ENCODE results near the gene NCLN. TPM values are rescaled to one million over a fixed set of nuclear protein-coding genes. Genes with fewer than 3 reads are reported as not detected.
A peak's percentile ranks its signal among the peaks of the same experiment; 100 is the strongest.
"Not testable (repeated sequence)": the region's sequence is repeated elsewhere in the genome, so short reads cannot be mapped to it uniquely, and the experiment has no call there.

Gene NCLN
- total and polyA plus RNA-seq, 7 donors, result 15.4 to 86.1 (median 36.4) TPM

DNA sequence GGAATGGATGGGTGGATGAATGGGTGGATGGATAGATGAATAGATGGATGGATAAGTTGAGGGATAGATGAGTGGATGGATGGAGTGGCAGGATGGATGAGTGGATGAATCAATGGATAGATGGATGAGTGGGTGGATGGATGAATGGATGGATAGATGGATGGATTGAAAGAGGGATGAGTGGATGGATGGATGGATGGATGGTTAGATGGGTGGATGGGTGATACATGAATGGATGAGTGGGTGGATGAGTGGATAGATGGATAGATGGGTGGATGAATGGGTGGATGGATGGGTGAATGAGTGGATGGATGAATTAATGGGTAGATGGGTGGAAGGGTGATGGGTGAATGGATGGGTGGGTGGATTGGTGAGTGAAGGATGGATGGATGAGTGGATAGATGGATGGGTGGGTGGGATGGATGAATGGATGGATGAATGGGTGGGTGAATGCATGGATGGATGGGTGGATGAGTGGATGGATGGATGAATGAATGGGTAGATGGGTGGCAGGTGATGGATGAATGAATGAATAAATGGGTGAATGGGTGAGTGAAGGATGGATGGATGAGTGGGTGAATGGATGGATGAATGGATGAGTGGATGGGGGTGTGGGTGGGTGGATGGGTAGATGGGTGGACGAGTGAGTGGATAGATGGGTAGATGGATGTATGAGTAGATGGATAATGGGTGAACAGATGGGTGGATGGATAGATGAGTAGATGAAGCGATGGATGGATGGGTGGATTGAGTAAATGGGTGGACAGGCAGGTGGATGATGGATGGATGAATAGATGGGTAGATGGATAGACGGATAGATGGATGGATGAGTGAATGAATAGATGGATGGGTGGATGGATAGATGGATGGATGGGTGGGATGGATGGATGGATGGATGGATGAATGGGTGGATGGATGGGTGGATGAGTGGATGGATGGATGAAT lies 32.2 kb upstream of the NCLN start:
- no peak overlapping the region for H3K4me3 ChIP-seq
- 71 to 85% (median 79%) methylated on average over 3 of the region's 3 CpGs for WGBS, 3 donors
- intact Hi-C loops (cut with DNase I), result no loop called here
- DNase-seq, result no peak
- H3K27me3 ChIP-seq (ENCODE audit: insufficient read depth in 3 of 3, low read length in 2 of 3), result peaks cover 0 to 18% (median 2%) of the 10 kb centered on the region in 3 donors
- TF ChIP-seq, protein P1, sequence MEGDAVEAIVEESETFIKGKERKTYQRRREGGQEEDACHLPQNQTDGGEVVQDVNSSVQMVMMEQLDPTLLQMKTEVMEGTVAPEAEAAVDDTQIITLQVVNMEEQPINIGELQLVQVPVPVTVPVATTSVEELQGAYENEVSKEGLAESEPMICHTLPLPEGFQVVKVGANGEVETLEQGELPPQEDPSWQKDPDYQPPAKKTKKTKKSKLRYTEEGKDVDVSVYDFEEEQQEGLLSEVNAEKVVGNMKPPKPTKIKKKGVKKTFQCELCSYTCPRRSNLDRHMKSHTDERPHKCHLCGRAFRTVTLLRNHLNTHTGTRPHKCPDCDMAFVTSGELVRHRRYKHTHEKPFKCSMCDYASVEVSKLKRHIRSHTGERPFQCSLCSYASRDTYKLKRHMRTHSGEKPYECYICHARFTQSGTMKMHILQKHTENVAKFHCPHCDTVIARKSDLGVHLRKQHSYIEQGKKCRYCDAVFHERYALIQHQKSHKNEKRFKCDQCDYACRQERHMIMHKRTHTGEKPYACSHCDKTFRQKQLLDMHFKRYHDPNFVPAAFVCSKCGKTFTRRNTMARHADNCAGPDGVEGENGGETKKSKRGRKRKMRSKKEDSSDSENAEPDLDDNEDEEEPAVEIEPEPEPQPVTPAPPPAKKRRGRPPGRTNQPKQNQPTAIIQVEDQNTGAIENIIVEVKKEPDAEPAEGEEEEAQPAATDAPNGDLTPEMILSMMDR (IDR thresholded peaks at IDR 0.05), result no peak
- H3K27ac ChIP-seq, result no peak overlapping the region
- no peaks in the 10 kb centered on the region for H3K36me3 ChIP-seq (ENCODE audit: insufficient read depth in 1 of 2, low read depth in 1 of 2)
- H3K9me3 ChIP-seq, result no peaks in the 10 kb centered on the region
- H3K4me1 ChIP-seq, result no peaks in the 10 kb centered on the region
- ATAC-seq, result no peak

DNA sequence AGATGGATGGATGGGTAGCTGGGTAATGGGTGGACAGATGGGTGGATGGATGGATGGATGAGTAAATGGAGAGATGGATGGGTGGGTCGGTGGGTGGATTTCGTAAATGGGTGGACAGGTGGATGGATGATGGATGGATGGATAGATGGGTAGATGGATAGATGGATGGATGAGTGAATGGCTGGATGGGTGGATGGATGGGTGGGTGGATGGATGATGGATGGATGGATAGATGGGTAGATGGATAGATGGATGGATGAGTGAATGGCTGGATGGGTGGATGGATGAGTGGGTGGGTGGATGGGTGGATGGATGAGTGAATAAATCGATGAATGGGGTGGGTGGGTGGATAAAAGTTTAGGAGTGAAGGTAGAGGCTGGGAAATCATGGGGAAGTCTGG lies 31.3 kb upstream of the NCLN start:
- H3K4me1 ChIP-seq; H3K36me3 ChIP-seq (ENCODE audit: insufficient read depth in 1 of 2, low read depth in 1 of 2); intact Hi-C loops (cut with DNase I); ATAC-seq; H3K4me3 ChIP-seq; DNase-seq; H3K9me3 ChIP-seq: not testable (repeated sequence)
- H3K27me3 ChIP-seq (ENCODE audit: insufficient read depth in 3 of 3, low read length in 2 of 3), result peaks cover 0 to 21% (median 2%) of the 10 kb centered on the region in 3 donors
- WGBS, 3 donors, result 87 to 93% (median 90%) methylated on average over 3 of the region's 3 CpGs
- peak overlapping the region; percentile 58 for H3K27ac ChIP-seq

DNA sequence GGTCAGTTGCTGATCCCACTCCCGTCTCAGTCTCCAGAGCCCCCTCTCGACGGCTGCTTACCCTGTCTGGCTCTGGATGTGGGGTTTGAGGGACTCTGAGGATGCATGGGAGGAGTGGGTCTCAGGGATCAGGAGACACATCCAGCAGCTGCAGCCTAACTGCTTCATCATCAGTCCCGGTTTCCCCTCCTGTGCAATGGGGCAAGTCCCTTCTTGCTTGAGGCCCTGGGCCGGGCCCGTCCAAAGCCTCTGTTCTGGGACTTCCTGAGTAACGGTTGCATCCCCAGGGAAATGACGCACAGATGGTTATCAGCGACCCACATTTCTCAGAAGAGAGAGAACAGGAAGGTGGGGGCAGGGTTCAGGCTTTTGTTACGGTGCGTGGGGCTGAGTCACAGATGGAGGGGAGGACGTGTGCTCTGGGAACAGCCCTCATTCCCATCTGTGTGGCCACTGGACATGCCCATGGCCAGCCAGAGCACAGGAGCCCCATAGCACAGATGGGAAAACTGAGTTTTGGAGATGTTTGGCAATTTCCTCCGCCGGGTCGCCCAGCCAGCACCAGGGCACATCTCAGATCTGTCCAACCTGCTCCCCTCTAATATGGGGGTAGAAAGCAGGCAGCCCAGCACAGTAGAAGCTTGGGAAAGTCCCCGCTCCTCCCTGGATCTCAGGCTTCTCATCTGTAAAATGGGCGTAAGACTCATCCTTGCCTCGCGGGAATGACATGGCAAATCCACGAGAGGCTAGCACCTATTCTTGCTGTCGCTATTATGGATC lies 30.6 kb upstream of the NCLN start:
- 45 to 50% (median 48%) methylated on average over 21 of the region's 21 CpGs for WGBS, 3 donors
- TF ChIP-seq, protein P1 (IDR thresholded peaks at IDR 0.05), result no peak
- ATAC-seq, result peak; percentile 44 to 85 (median 72)
- Histone ChIP-seq H3K27ac (peak overlapping the region; percentile 58), H3K9me3 (no peaks in the 10 kb centered on the region), H3K4me1 (no peaks in the 10 kb centered on the region), H3K36me3 (ENCODE audit: insufficient read depth in 1 of 2, low read depth in 1 of 2) (no peaks in the 10 kb centered on the region), H3K4me3 (no peak overlapping the region), H3K27me3 (ENCODE audit: insufficient read depth in 3 of 3, low read length in 2 of 3) (peaks cover 0 to 22% (median 2%) of the 10 kb centered on the region in 3 donors)
- intact Hi-C loops (cut with DNase I), result no loop called here
- DNase-seq, result peak; percentile 79 to 80

DNA sequence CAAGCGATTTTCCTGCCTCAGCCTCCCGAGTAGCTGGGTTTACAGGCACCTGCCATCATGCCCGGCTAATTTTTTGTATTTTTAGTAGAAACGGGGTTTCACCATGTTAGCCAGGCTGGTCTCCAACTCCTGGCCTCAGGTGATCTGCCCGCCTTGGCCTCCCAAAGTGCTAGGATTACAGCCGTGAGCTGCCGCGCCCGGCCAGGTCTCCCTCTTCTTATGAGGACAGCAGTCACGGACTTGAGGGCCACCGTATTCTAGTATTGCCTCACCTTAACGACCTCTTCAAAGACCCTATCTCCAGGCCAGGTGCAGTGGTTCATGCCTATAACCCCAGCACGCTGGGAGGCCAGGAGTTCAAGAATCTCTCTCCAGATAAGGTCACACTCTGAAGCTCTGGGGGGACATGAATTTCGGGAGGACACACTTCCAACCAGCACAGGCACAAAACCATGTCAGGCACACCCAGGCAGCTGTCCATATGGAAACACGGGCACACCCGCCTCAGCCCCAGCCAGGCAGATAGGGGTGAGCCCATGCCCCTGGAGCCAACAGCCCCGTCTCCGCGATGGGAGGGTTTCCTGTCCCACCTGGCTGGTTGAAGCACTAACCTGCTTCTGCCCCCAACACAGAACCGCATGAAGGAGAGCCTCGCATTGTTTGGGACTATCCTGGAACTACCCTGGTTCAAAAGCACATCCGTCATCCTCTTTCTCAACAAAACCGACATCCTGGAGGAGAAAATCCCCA lies 28.5 kb upstream of the NCLN start:
- H3K27ac ChIP-seq, result no peak overlapping the region
- H3K4me3 ChIP-seq, result no peak overlapping the region
- TF ChIP-seq, protein P1 (IDR thresholded peaks at IDR 0.05), result no peak
- H3K9me3 ChIP-seq, result no peaks in the 10 kb centered on the region
- DNase-seq, result no peak
- peaks cover 0 to 9% (median 0%) of the 10 kb centered on the region in 3 donors for H3K27me3 ChIP-seq (ENCODE audit: insufficient read depth in 3 of 3, low read length in 2 of 3)
- 68 to 77% (median 77%) methylated on average over 23 of the region's 23 CpGs for WGBS, 3 donors
- intact Hi-C loops (cut with DNase I), result no loop called here
- no peaks in the 10 kb centered on the region for H3K36me3 ChIP-seq (ENCODE audit: insufficient read depth in 1 of 2, low read depth in 1 of 2)
- ATAC-seq, result no peak
- H3K4me1 ChIP-seq, result no peaks in the 10 kb centered on the region

Data from psoas muscle (tissue), 8 donors.